Erythroblast (primary cell): Measurements from ENCODE around the gene CTXND1.

Experiments
- GATA1 ChIP-seq: IDR thresholded peaks from 2 replicates; pipeline ENCODE4 v1.6.1; 2011; ENCODE audit warnings: low read depth, mild to moderate bottlenecking, control low read depth, low read length, moderate library complexity
- POLR2A ChIP-seq: IDR thresholded peaks from 2 replicates; pipeline ENCODE4 v1.6.1; 2011; ENCODE audit warnings: mild to moderate bottlenecking, low read length

GRCh38 chr15:80211976-80212375, 40.0 kb downstream of the CTXND1 start:
- TF ChIP-seq POLR2A (no peak), GATA1 (no peak)
